GM21786 (cell line): ENCODE measurements around the gene WFIKKN1.

ENCODE experiments used
- ATAC-seq: cut with Tn5 transposase; IDR thresholded peaks from one replicate; pipeline ENCODE4 v1.9.1; 2021; ENCODE audit not compliant: unreplicated experiment

Gene WFIKKN1

DNA sequence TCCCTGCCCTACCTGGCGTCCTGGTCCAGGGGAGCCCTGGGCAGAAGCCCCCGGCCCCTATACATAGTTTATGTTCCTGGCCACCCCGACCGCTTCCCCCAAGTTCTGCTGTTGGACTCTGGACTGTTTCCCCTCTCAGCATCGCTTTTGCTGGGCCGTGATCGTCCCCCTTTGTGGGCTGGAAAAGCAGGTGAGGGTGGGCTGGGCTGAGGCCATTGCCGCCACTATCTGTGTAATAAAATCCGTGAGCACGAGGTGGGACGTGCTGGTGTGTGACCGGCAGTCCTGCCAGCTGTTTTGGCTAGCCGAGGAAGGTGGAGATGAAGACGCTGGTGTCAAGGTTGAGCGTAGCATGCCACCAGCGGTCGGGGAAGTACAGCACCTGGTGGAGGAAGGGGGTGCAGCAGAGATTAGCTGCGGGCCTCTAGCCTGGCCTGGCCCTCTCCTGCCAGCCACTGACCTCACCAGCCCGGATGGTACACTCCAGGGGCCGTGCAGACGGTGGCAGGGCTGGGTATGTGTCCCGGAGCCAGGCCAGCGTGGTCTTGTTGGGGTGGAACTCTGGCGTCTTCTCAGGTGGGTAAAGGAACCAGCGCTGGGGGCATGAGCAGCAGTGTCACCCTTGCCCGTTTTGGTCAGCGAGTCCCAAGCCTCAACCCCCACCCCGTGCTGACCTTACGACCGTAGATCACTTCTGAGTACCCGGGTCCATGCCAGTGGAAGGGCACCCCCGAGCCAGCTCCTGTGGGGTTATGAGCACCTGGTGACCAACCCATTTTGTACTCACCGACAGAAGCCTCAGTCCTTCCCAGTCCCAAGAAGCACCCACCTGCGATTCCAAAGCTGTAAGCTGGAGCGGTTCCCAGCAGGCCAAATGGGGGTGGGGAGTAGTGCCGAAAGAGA is 52.0 kb downstream of the WFIKKN1 start:
- no peak for ATAC-seq

DNA sequence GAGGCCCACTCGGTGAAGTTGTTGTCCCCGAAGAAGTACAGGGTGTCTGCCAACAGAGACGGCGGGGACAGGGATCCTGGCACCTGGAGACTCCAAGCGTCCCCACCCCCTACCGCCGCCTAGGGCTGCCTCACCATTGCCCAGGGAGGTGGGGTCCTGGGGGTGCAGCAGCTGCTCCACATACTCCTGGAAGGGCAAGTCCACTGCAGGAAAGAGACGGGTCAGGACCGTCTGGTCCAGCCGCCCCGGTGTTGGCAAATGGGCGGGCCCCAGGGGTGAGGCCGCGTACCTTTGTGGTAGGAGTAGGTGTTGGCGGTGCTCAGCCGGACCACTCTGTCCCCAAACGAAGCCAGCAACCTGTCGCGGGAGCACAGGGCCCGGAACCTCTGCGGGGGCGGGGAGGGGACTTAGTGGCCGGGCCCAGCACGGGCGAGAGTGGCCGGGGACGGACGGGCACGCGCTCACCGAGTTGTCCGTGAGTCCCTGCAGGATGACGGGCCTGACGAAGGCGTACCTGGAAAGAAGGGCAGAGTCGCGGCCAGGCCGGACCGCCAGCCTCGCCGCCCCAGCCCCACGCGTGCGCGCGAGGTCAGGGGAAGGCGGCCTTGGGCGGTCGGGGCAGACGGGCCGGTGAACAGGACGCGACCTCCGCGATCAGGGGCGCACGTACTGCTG is 52.7 kb downstream of the WFIKKN1 start:
- ATAC-seq: no peak
